Ishikawa (cell line): ENCODE results near the gene OR5K2.

ENCODE experiments used
- CEBPB ChIP-seq: IDR thresholded peaks from 2 replicates; pipeline ENCODE4 v1.6.1; 2012
- CREB1 ChIP-seq: IDR thresholded peaks from 2 replicates; pipeline ENCODE4 v1.6.1; 2012; ENCODE audit warnings: low read depth
- EP300 ChIP-seq: IDR thresholded peaks from 2 replicates; pipeline ENCODE4 v1.6.1; 2012; ENCODE audit warnings: borderline replicate concordance
- FOXM1 ChIP-seq: IDR thresholded peaks from 2 replicates; pipeline ENCODE4 v1.6.1; 2012; ENCODE audit warnings: low read depth, borderline replicate concordance
- NFIC ChIP-seq: IDR thresholded peaks from 2 replicates; pipeline ENCODE4 v1.6.1; 2012
- RAD21 ChIP-seq: IDR thresholded peaks from 2 replicates; pipeline ENCODE4 v1.6.1; 2012; ENCODE audit warnings: low read depth
- TAF1 ChIP-seq: IDR thresholded peaks from 2 replicates; pipeline ENCODE4 v1.6.1; 2012; ENCODE audit warnings: low read depth, mild to moderate bottlenecking
- TCF12 ChIP-seq: IDR thresholded peaks from 2 replicates; pipeline ENCODE4 v1.6.1; 2012; ENCODE audit warnings: low read depth
- TEAD4 ChIP-seq: IDR thresholded peaks from 2 replicates; pipeline ENCODE4 v1.6.1; 2012
- ZBTB7A ChIP-seq: IDR thresholded peaks from 2 replicates; pipeline ENCODE4 v1.6.1; 2012; ENCODE audit warnings: low read depth
- TF ChIP-seq, protein P1 (sequence below): IDR thresholded peaks from 2 replicates; pipeline ENCODE4 v1.6.1; 2012; ENCODE audit warnings: low read depth, mild to moderate bottlenecking
- TF ChIP-seq, protein P2 (sequence below): IDR thresholded peaks from 2 replicates; pipeline ENCODE4 v1.6.1; 2012

DNA sequence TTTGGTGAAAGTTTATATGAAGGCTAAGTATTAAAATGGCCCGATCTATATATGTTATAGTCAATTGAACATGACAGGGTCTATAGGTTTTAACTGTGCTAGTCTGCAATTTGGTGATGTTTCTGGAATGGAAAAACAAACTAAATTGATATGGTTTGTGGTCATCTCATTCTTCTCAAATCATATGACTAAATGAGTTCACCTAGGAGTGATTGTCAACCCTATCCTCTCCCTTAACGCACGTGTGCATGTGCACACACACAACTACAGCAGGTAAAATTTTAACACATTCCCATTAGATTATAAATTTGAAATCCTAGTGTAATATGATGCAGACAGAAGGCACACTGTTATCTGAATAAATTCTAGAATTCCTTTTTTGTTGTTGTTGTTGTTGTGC is 16.3 kb downstream of the OR5K2 start:
- TF ChIP-seq RAD21 (no peak), EP300 (no peak), ZBTB7A (no peak), FOXM1 (no peak), TEAD4 (no peak), TCF12 (no peak), NFIC (no peak), CEBPB (no peak), TAF1 (no peak), CREB1 (no peak)
- TF ChIP-seq, protein P1, sequence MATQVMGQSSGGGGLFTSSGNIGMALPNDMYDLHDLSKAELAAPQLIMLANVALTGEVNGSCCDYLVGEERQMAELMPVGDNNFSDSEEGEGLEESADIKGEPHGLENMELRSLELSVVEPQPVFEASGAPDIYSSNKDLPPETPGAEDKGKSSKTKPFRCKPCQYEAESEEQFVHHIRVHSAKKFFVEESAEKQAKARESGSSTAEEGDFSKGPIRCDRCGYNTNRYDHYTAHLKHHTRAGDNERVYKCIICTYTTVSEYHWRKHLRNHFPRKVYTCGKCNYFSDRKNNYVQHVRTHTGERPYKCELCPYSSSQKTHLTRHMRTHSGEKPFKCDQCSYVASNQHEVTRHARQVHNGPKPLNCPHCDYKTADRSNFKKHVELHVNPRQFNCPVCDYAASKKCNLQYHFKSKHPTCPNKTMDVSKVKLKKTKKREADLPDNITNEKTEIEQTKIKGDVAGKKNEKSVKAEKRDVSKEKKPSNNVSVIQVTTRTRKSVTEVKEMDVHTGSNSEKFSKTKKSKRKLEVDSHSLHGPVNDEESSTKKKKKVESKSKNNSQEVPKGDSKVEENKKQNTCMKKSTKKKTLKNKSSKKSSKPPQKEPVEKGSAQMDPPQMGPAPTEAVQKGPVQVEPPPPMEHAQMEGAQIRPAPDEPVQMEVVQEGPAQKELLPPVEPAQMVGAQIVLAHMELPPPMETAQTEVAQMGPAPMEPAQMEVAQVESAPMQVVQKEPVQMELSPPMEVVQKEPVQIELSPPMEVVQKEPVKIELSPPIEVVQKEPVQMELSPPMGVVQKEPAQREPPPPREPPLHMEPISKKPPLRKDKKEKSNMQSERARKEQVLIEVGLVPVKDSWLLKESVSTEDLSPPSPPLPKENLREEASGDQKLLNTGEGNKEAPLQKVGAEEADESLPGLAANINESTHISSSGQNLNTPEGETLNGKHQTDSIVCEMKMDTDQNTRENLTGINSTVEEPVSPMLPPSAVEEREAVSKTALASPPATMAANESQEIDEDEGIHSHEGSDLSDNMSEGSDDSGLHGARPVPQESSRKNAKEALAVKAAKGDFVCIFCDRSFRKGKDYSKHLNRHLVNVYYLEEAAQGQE: no peak
- TF ChIP-seq, protein P2, sequence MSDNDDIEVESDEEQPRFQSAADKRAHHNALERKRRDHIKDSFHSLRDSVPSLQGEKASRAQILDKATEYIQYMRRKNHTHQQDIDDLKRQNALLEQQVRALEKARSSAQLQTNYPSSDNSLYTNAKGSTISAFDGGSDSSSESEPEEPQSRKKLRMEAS: no peak
